ENCODE measurements around the gene EPM2A.

DNA sequence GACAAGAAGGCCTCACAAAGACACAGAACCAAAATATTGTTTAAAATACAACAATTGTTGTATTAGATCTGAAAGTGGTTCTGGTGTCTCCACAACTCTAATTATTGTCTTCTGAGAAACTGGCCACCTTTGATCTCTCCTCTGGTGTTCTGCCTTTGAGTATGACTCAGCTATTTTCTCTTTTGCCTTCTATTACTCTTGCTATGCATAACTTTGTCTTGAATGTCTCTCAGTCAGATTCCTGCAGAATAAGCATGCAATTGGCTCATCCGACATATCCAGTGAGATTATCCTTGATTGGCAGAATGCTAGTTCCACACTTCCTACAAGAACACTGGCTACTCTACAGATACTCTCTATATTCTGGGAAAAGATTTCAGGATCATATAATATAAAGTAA lies 14.3 kb upstream of the EPM2A start:
- TF ChIP-seq CTCF (IDR thresholded peaks at IDR 0.05) (no peak), RAD21 (conservative IDR thresholded peaks at IDR 0.05 in 1 of 2, IDR thresholded peaks at IDR 0.05 in 1 of 2) (no peak), POLR2A (IDR thresholded peaks at IDR 0.05; ENCODE audit: low read length) (no peak), JUN (IDR thresholded peaks at IDR 0.05) (no peak), SMC3 (IDR thresholded peaks at IDR 0.05) (no peak), HMGXB4 (CRISPR knock-in tag; IDR thresholded peaks at IDR 0.05; ENCODE audit: borderline replicate concordance) (no peak), ZNF302 (CRISPR knock-in tag; IDR thresholded peaks at IDR 0.05) (no peak)
- TF ChIP-seq, protein P1, sequence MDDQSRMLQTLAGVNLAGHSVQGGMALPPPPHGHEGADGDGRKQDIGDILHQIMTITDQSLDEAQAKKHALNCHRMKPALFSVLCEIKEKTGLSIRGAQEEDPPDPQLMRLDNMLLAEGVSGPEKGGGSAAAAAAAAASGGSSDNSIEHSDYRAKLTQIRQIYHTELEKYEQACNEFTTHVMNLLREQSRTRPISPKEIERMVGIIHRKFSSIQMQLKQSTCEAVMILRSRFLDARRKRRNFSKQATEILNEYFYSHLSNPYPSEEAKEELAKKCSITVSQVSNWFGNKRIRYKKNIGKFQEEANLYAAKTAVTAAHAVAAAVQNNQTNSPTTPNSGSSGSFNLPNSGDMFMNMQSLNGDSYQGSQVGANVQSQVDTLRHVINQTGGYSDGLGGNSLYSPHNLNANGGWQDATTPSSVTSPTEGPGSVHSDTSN (IDR thresholded peaks at IDR 0.05): no peak

All from A549 (cell line).